ENCODE results near the gene MRPS23. TPM values are rescaled to one million over a fixed set of nuclear protein-coding genes. Genes with fewer than 3 reads are reported as not detected.
A peak's percentile ranks its signal among the peaks of the same experiment; 100 is the strongest.

Gene MRPS23
- total and polyA plus RNA-seq, 2 of the 13 experiments (the other 11 are each of a cell fraction or from before 2014, with no cell fraction given): 63.2 to 181 TPM

DNA sequence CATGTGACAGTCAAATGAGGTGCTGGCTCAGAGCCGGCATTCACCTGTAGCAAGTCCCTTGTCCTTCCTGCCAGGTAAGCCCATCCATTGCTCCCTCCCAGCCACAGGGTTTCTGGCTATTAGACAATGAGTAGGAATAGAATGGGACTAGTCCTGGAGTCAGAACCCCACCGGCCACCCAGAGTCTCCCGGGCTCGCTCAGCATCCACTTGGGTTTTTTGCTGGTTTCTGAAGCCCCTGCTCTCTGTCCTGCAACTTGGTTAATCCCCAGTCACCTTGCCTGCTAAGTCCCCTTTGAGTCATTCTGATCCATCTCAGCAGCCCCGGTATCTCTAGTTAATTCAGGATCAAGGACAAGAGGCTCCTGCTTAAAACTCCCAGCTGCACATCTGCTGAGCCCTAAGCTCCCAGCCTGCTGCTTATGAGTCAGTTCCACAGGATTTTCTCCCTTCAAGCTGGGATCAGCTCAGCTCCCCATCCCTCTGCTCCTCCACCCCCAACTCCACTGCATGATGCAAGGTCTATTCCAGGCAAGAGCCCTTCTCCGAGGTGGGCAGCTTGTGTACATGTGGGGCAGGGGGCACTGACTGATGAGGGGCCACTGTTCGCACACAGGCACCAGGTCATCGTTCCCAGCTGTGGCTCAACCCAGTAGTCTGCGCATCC, 19.9 kb upstream of the MRPS23 start (continued):
- TF ChIP-seq TGIF2 (CRISPR knock-in tag; IDR thresholded peaks at IDR 0.05) (0 out of 2 replicates have a peak, but pooled peaks have one; percentile 22), HOXA9 (CRISPR knock-in tag; IDR thresholded peaks at IDR 0.05; ENCODE audit: borderline replicate concordance) (peak; percentile 23; the same call in 1 of the 2 replicates), ZNF180 (CRISPR knock-in tag; IDR thresholded peaks at IDR 0.05; ENCODE audit: borderline replicate concordance, low read depth) (no peak), ZNF282 (IDR thresholded peaks at IDR 0.05; ENCODE audit: partially characterized antibody) (no peak), NCOA2 (CRISPR knock-in tag; IDR thresholded peaks at IDR 0.05) (no peak), TOPORS (CRISPR knock-in tag; IDR thresholded peaks at IDR 0.05) (0 out of 2 replicates have a peak, but pooled peaks have one; percentile 25), LBX2 (CRISPR knock-in tag; IDR thresholded peaks at IDR 0.05; ENCODE audit: borderline replicate concordance) (0 out of 2 replicates have a peak, but pooled peaks have one; percentile 31), NONO (IDR thresholded peaks at IDR 0.05) (no peak), NONO (CRISPR knock-in tag; conservative IDR thresholded peaks at IDR 0.05) (peak; percentile 49; the same call in 1 of the 2 replicates), ZFP91 (CRISPR knock-in tag; IDR thresholded peaks at IDR 0.05; ENCODE audit: borderline replicate concordance) (peak; percentile 44; the same call in 1 of the 2 replicates), ZNF496 (CRISPR knock-in tag; IDR thresholded peaks at IDR 0.05; ENCODE audit: insufficient replicate concordance) (no peak), SP2 (CRISPR knock-in tag; IDR thresholded peaks at IDR 0.05) (no peak), MTF2 (CRISPR knock-in tag; IDR thresholded peaks at IDR 0.05; ENCODE audit: borderline replicate concordance) (no peak), HOXA7 (CRISPR knock-in tag; IDR thresholded peaks at IDR 0.05) (no peak), HNF4G (IDR thresholded peaks at IDR 0.05; ENCODE audit: borderline replicate concordance, low read depth, low read length) (no peak), HNF4G (CRISPR knock-in tag; IDR thresholded peaks at IDR 0.05; ENCODE audit: borderline replicate concordance, low read depth) (no peak), SNRNP70 (IDR thresholded peaks at IDR 0.05; ENCODE audit: low read depth, low read length) (no peak), HBP1 (CRISPR knock-in tag; IDR thresholded peaks at IDR 0.05; ENCODE audit: low read depth) (no peak), ZNF562 (CRISPR knock-in tag; IDR thresholded peaks at IDR 0.05; ENCODE audit: borderline replicate concordance) (no peak), ZNF768 (CRISPR knock-in tag; IDR thresholded peaks at IDR 0.05) (no peak), ZSCAN31 (CRISPR knock-in tag; IDR thresholded peaks at IDR 0.05; ENCODE audit: low read depth) (no peak)
- TF ChIP-seq, protein P1, sequence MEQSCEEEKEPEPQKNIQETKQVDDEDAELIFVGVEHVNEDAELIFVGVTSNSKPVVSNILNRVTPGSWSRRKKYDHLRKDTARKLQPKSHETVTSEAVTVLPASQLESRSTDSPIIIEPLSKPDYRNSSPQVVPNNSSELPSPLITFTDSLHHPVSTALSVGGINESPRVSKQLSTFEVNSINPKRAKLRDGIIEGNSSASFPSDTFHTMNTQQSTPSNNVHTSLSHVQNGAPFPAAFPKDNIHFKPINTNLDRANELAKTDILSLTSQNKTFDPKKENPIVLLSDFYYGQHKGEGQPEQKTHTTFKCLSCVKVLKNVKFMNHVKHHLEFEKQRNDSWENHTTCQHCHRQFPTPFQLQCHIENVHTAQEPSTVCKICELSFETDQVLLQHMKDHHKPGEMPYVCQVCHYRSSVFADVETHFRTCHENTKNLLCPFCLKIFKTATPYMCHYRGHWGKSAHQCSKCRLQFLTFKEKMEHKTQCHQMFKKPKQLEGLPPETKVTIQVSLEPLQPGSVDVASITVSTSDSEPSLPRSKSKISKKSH (CRISPR knock-in tag; IDR thresholded peaks at IDR 0.05; ENCODE audit: borderline replicate concordance): peak; percentile 37; the same call in 1 of the 2 replicates

All from HepG2 (cell line).